HL-60 (cell line): ENCODE measurements around the gene RSAD1.

Experiments
- CTCF ChIP-seq: IDR thresholded peaks from one replicate; pipeline ENCODE4 v1.5.1; 2011; ENCODE audit warnings: low read length, control low read depth, inconsistent platforms; ENCODE audit not compliant: insufficient read depth
- POLR2AphosphoS5 ChIP-seq: IDR thresholded peaks from 2 replicates; pipeline ENCODE4 v1.6.1; 2012; ENCODE audit warnings: low read depth
- TF ChIP-seq, protein P1 (sequence below): IDR thresholded peaks from 2 replicates; pipeline ENCODE4 v1.6.1; 2012; ENCODE audit warnings: low read depth; ENCODE audit not compliant: insufficient replicate concordance

- TF ChIP-seq CTCF: no peak
- TF ChIP-seq POLR2AphosphoS5: no peak
- TF ChIP-seq, protein P1, sequence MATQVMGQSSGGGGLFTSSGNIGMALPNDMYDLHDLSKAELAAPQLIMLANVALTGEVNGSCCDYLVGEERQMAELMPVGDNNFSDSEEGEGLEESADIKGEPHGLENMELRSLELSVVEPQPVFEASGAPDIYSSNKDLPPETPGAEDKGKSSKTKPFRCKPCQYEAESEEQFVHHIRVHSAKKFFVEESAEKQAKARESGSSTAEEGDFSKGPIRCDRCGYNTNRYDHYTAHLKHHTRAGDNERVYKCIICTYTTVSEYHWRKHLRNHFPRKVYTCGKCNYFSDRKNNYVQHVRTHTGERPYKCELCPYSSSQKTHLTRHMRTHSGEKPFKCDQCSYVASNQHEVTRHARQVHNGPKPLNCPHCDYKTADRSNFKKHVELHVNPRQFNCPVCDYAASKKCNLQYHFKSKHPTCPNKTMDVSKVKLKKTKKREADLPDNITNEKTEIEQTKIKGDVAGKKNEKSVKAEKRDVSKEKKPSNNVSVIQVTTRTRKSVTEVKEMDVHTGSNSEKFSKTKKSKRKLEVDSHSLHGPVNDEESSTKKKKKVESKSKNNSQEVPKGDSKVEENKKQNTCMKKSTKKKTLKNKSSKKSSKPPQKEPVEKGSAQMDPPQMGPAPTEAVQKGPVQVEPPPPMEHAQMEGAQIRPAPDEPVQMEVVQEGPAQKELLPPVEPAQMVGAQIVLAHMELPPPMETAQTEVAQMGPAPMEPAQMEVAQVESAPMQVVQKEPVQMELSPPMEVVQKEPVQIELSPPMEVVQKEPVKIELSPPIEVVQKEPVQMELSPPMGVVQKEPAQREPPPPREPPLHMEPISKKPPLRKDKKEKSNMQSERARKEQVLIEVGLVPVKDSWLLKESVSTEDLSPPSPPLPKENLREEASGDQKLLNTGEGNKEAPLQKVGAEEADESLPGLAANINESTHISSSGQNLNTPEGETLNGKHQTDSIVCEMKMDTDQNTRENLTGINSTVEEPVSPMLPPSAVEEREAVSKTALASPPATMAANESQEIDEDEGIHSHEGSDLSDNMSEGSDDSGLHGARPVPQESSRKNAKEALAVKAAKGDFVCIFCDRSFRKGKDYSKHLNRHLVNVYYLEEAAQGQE: no peak
These were observed 44.1 kb downstream of the RSAD1 start for GRCh38 chr17:50522766-50523165.
